Upper lobe of left lung (tissue), 4 donors: ENCODE data around the gene KRT35.

Experiments
- CTCF ChIP-seq, 6 experiments: fragments of 450-650 bp in 4 of 6; fragments of 200-600 bp in 2 of 6; sonication (generic) in 2 of 6; IDR thresholded peaks; one replicate each; pipeline ENCODE4 v1.5.1; 2016 to 2019; ENCODE audit warnings: antibody characterized with exemption in 6 of 6
- POLR2A ChIP-seq, 4 donors: fragments of 450-650 bp; IDR thresholded peaks; one replicate each; pipeline ENCODE4 v1.5.1; 2016 to 2017; ENCODE audit warnings: antibody characterized with exemption in 4 of 4, mild to moderate bottlenecking in 2 of 4

- TF ChIP-seq CTCF (IDR thresholded peaks at IDR 0.05), result no peak
- TF ChIP-seq POLR2A (IDR thresholded peaks at IDR 0.05), result no peak
Observed at GRCh38 chr17:41486316-41486715, 5.4 kb upstream of the KRT35 start.
